Ammon's horn (tissue), 1 donor: ENCODE results near the gene SPTBN2.
"Not testable (repeated sequence)": the region's sequence is repeated elsewhere in the genome, so short reads cannot be mapped to it uniquely, and the experiment has no call there.

Experiments used
- DNase-seq: peaks from one replicate; pipeline ENCODE4 v3.0.0-alpha.2; 2016; ENCODE audit warnings: low spot score

The SPTBN2 gene

DNA sequence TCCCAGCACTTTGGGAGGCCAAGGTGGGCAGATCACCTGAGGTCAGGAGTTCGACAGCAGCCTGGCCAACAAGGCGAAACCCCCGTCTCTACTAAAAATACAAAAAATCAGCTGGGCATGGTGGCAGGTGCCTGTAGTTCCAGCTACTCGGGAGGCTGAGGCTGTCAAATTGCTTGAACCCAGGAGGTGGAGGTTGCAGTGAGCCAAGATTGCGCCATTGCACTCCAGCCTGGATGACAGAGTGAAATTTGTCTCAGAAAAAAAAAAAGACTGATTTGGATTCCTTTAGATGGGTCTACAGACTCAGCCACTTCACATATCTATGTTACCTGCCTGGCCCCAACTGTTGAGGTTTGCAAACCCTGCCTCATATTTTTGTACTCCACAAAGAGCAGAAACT, 4.8 kb downstream of the SPTBN2 start:
- not testable (repeated sequence) for DNase-seq

DNA sequence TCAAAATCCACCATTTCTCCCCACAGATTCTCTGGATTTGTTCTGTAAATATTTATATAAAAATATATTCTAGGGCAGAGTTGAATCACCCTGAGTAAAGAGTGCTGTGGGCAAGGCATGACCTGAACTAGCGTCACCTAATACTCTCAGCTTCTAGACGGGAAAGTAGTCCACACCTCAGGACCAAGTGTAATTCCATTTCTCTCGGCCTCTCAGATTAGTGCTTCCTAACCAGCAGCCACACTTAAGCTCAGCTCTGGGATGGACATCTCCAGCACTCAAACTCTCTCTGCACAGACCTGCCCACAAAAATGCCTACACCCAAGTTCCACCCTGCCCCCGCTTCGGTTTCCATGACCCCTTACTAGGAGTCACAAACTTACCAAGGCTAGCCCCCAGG, 5.3 kb downstream of the SPTBN2 start:
- no peak for DNase-seq

- DNase-seq, result no peak
Observed at GRCh38 chr11:66722745-66723651, 6.0 kb downstream of the SPTBN2 start.

DNA sequence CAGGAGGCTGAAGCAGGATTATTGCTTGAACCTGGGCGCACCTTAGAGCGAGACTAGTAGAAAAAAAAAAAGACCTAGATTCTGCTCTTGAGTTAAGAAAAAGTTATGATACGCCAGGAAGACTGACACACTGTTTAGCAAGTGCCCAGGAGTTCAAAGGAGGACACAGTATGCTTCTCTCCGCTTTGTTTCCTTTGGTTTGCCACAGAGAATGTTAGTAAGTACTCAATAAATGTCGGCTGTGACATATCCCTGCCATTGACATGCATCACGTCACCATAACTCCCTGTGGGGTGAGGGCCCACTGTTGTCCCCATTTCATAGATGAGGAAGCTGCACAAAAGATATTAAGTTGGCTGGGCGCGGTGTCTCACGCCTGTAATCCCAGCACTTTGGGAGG, 7.1 kb downstream of the SPTBN2 start:
- DNase-seq, result no peak

GRCh38 chr11:66720899-66721470, 8.0 kb downstream of the SPTBN2 start:
- DNase-seq, result no peak

GRCh38 chr11:66720223-66720898, 8.7 kb downstream of the SPTBN2 start:
- DNase-seq, result peak; percentile 49

DNA sequence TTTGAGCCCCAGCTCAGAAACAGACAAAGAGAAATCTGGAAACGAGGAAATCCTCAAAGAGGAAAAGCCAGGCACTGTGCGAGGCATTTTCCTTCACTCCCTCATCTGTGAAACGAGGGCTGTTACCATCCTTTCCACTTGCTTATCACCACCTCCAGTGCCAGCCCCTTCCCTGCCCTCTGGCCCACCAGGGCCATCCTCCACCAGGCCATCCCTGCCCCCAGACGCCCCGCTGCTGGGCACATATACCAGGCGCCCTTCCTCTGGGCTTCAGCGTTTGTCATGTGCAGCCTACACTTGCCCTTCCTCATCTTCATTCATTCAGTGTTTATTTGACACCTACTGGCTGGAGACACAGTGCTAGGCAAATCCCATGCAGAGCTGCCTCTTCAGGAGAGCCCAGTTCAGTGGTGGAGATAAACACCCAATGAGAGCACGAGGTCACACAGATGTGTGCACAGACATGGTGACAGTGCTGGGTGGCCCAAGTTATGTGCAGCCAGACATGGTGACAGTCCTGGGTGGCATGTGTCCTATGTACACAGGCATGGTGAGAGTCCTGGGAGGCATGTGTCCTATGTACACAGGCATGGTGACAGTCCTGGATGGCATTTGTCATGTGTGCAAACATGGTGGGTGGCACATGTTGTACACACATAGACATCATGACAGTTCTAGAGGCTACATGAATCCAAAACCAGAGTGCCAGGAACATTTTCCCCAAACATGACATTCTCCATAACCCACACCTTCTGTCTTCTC, 9.7 kb downstream of the SPTBN2 start:
- no peak for DNase-seq

DNA sequence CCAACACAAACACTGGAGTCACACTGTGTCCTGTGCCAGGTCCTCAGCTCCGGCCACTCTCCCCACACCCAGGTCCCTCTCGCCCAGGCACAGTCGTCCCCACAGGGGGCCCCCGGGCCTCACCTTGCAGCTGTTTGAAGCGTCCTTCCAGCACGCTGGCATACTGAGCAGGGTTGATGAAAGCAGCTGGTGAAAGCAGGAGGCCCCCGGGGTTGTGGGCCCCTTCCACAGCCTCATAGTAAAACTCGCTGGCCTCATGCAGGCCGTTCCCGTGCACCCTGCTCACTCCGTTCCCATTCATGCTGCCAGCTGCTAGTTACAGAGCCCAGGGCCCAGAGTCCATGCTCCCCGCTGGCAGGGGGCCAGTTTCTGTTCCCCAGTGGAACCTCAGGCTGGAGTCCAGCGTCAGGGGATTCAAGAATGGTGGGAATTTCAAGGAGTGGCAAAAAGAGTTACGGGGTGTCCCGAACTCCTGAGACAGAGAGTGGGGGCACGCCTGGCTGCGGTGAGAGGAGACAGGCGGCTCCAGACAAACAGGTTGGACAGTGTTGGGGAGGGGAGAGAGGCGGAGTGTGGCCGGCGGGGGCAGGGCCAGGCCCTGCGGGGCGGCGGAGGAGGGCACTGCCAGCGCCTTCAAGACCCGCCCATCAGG, 10.6 kb downstream of the SPTBN2 start:
- DNase-seq, result no peak

GRCh38 chr11:66717925-66718319, 11.1 kb downstream of the SPTBN2 start:
- no peak for DNase-seq

GRCh38 chr11:66716996-66717395, 12.0 kb downstream of the SPTBN2 start:
- no peak for DNase-seq

- no peak for DNase-seq
Observed at GRCh38 chr11:66715346-66716085, 13.5 kb downstream of the SPTBN2 start.

DNA sequence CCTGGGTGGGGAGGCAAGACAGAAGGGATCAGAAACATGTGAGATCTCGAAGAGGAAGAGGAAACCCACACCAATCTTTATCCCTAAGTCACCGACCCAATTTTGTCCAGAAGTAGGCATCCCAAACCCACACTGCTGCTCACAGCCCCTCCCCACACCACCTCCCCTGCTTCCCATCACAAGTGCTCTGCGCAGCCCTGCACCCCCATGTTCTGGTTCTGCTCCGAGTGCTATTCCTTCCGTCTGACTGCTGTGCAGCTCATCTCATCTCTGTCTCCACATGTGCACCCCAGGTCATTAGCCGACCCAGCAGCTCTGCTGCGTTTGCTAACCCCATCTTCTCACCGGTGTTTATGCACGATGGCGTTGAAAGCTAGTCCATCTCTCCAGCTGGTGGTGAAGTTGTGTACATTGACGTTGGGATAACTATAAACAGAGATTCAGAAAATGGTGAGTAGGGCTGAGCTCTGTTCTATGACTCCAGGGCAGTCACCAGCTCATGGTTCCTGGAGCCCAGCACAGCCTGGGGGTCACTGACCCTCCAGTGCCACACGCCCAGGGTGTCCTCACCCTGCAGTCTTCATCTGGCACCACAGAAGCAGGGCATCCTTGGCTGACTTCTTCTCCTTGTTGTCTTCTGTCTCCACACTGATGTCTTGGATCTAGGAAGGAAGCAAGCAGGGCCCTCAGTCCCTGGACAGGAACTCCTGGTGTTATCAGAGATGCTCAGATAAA, 15.1 kb downstream of the SPTBN2 start:
- no peak for DNase-seq

DNA sequence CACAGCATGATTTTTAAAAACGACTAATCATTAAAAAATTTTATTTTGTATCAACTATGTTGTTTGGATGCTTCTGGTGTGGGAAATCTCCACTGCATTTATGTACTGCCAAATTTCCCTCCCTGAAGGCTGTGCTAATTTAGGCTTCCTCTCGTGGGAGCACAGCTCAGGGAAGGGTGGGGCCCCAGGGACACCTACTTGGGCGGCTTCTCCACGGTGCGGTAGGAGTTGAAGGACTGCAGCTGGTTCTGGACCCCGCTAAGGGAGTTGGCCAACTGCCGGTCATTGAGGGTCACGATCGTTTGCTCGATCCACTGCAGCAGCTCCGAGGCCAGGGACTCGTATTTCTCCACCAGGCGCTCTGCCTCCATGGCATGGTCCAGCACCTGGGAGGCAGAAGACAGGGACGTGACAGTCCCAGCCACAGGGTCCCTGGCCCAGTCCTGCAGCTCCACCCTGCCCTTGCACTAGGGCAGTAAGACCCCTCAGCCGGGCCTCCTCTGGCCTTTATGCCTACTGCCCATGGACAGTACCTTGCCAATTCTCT, 18.6 kb downstream of the SPTBN2 start:
- no peak for DNase-seq

- DNase-seq, result no peak
Observed at GRCh38 chr11:66708701-66709100, 20.3 kb downstream of the SPTBN2 start.

- DNase-seq, result no peak
Observed at GRCh38 chr11:66708094-66708493, 20.9 kb downstream of the SPTBN2 start.

- no peak for DNase-seq
Observed at GRCh38 chr11:66707486-66707885, 21.5 kb downstream of the SPTBN2 start.

- no peak for DNase-seq
Observed at GRCh38 chr11:66706989-66707388, 22.0 kb downstream of the SPTBN2 start.

GRCh38 chr11:66705587-66706335, 23.3 kb downstream of the SPTBN2 start:
- DNase-seq, result peak; percentile 35

DNA sequence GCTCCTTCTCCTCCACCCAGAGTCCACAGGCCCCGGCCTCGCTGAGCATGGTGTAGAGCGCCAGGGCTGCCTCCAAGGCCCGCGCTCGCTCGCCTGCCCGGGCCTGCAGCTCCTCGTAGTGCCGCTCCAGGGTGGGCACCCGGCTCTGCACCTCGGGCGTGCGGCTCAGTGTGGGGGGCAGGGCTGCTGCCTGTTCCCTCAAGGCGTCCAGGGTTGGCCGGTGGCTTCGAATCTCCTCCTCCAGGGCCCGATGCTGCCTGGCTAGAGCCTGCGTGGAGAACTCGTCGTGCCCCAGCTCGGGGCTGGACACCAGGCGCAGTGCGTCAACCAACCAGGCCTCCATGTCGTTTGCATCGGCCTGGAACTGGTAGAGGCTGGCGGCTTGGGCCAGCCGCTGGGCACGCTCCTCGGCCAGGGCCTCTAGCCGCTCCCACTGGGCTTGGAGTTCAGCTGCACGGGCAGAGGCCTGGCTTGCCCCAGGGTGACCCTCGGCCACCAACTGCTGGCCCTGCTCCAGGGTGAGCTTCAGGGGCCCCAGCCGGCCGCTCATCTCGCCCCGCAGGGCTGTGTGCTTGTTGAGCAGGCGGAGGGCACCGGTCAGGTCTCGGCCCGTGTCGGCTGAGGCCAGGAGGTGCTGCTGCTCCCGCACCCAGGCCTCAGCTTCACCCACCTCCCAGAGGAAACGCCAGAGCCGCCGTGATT, 24.2 kb downstream of the SPTBN2 start:
- DNase-seq, result no peak
